GM19468 (cell line): Measurements from ENCODE around the gene HOXC6.

Source experiments
- ATAC-seq: cut with Tn5 transposase; IDR thresholded peaks from one replicate; pipeline ENCODE4 v1.9.1; 2021; ENCODE audit warnings: mild to moderate bottlenecking, moderate library complexity, moderate number of reproducible peaks; ENCODE audit not compliant: unreplicated experiment; ENCODE audit errors: extremely low read depth

HOXC6 gene

GRCh38 chr12:54025499-54026405 lies 2.5 kb upstream of the HOXC6 start:
- no peak for ATAC-seq

GRCh38 chr12:54026640-54027441 lies 1.4 kb upstream of the HOXC6 start:
- no peak for ATAC-seq

- ATAC-seq: no peak
These were observed 826 bp upstream of the HOXC6 start for GRCh38 chr12:54027442-54027786.

GRCh38 chr12:54029529-54030441 lies 1.5 kb downstream of the HOXC6 start:
- no peak for ATAC-seq

- no peak for ATAC-seq
These were observed 2.2 kb downstream of the HOXC6 start for GRCh38 chr12:54030442-54030801.

- ATAC-seq: no peak
These were observed 2.7 kb downstream of the HOXC6 start for GRCh38 chr12:54030889-54031471.

GRCh38 chr12:54031480-54031879 lies 3.2 kb downstream of the HOXC6 start:
- no peak for ATAC-seq

GRCh38 chr12:54032086-54032619 lies 3.9 kb downstream of the HOXC6 start:
- ATAC-seq: no peak

GRCh38 chr12:54032627-54033100 lies 4.4 kb downstream of the HOXC6 start, which contains the start of gene HOXC5:
TSS of gene HOXC5 (plus strand) at chr12:54033050. CDS start at chr12:54033123, 73 bp downstream.
- ATAC-seq: no peak

- ATAC-seq: no peak
These were observed 5.1 kb downstream of the HOXC6 start for GRCh38 chr12:54033106-54033979.

- ATAC-seq: no peak
These were observed 5.9 kb downstream of the HOXC6 start for GRCh38 chr12:54033980-54034784.

- ATAC-seq: no peak
These were observed 6.6 kb downstream of the HOXC6 start for GRCh38 chr12:54034785-54035310.

- ATAC-seq: no peak
These were observed 7.5 kb downstream of the HOXC6 start for GRCh38 chr12:54035568-54036264.

GRCh38 chr12:54036620-54037359 lies 8.6 kb downstream of the HOXC6 start:
- ATAC-seq: no peak

GRCh38 chr12:54037360-54038283 lies 9.4 kb downstream of the HOXC6 start:
- no peak for ATAC-seq
